22Rv1 (cell line): Measurements from ENCODE around the gene BTBD9.

ENCODE experiments used
- H3K27ac ChIP-seq: fragments of 450-650 bp; 2 replicates; pipeline ENCODE4 v1.5.1; 2017
- CTCF ChIP-seq: fragments of 450-650 bp; IDR thresholded peaks from 2 replicates; pipeline ENCODE4 v1.5.1; 2017; ENCODE audit warnings: mild to moderate bottlenecking
- ZFX ChIP-seq: fragments of 450-650 bp; IDR thresholded peaks from 2 replicates; pipeline ENCODE4 v1.6.1; 2017; ENCODE audit warnings: antibody characterized with exemption, borderline replicate concordance

The BTBD9 gene

DNA sequence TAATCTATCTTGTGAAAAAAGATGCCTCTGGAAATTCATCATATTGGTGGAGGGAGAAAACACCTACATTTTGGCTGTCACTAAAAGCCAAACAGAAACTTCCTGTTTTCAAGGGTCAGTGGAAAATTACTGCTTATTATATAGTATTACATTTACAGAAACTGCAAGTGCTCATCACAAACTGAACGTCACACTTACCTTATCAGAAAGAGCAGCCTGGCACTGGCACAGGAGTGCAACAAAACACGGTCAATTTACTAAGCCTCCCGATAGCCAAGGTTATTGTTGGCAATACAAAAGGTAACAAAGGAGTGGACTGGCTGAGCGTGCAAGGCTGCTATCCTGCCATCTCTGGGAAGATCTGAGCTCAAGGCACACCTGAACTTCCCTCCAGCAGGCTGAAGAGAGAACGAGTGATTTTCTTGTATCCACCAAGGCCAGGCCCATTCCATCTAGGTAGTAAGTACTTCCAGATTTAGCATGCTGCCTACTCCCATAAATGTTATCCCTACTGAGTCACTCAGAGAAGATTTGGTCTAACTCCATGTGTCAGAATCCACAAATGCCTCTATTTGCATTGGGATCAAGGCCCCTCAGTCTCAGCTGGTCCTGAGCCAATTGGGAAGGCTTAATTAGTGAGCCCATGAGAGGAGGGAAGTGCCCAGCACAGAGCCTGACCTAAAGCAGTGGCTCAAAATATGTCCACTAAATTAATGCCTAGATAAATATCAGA, 399.8 kb downstream of the BTBD9 start:
- TF ChIP-seq ZFX (no peak), CTCF (no peak)

GRCh38 chr6:38236631-38237030, 403.1 kb downstream of the BTBD9 start:
- no peak for TF ChIP-seq CTCF
- TF ChIP-seq ZFX = no peak
- no peak overlapping the region for H3K27ac ChIP-seq

More for the DNA sequence above, 399.8 kb downstream of the BTBD9 start:
- H3K27ac ChIP-seq = no peak overlapping the region

DNA sequence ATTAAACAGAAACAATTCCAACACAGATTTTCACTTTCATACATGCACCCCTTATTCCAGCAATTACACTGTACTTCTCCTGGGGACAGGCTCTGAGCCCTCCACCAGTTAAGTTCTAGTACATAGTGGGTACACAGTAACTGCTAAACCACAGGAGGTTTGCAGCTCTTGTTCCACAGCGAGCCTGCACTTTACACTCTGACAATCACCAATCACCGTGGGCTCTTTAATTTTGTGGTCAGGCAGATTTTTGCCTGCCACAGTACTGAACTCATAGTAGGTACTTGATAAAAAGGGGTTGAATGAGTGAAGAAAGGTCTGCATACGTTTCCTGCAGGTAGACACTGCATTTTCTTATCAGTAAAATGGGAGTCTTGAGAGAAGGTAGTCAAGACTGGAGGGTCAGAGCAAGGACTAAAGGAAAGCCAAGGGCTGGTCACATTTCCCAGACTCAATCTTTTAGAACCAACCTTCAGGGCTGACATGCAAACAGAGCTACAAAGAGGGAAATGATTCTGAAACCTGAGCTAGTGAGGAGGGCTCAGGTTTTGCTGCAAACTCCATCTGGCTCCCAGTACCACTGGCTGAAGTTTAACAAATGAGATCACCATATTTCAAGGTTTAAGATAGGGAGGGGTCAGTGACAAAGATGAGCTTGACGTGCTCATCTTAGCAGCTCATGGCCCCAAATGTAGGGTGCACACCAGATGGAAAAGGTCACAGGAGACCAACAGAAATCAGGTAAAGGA, 404.6 kb downstream of the BTBD9 start:
- no peak overlapping the region for H3K27ac ChIP-seq
- TF ChIP-seq ZFX = no peak
- TF ChIP-seq CTCF = no peak

DNA sequence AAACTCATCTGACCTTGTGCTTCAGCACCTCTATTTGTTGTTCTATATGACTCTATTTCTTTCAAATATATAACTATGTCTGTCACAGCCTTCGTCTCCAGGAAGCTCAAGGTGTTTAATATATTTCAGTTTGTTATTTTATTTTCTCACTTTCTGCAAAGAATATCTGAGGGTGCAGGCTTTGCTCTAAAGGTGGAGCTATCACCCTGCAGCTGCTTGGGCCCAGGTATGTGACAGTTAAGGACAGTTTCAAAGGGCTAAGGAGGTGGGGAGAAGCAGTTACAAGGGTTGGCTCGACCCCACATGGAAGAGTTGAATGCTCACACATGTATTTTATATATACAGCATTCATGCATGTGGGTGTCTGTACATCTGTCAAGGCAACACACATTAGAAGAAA, 405.6 kb downstream of the BTBD9 start:
- TF ChIP-seq CTCF (no peak), ZFX (no peak)
- no peak overlapping the region for H3K27ac ChIP-seq

GRCh38 chr6:38233161-38233791, 406.5 kb downstream of the BTBD9 start:
- TF ChIP-seq CTCF (no peak), ZFX (no peak)

GRCh38 chr6:38225766-38226165, 414.0 kb downstream of the BTBD9 start:
- H3K27ac ChIP-seq = no peak overlapping the region
- TF ChIP-seq CTCF (no peak), ZFX (no peak)

More at GRCh38 chr6:38233161-38233791, 406.5 kb downstream of the BTBD9 start:
- H3K27ac ChIP-seq = no peak overlapping the region
